H1 (cell line): ENCODE results near the gene C3orf18. TPM values are rescaled to one million over a fixed set of nuclear protein-coding genes. Genes with fewer than 3 reads are reported as not detected.

Experiments used
- CTCF ChIA-PET: fragments of 300-600 bp; sonication (Branson Sonifier 250); formaldehyde crosslinking; loops from one replicate; lab custom pipeline; 2021; ENCODE audit not compliant: partially characterized antibody; lab: Charles Lee
- POLR2A ChIA-PET: fragments of 300-600 bp; sonication (Branson Sonifier 250); formaldehyde crosslinking; loops from one replicate; lab custom pipeline; 2021; ENCODE audit warnings: inconsistent platforms; ENCODE audit not compliant: partially characterized antibody; lab: Charles Lee
- DNase-seq, 2 experiments: peaks; one replicate each; pipeline versions ENCODE4 v3.0.0 to v3.0.0-alpha.2; 2010 to 2022; ENCODE audit warnings: low spot score in 2 of 2, low read depth in 1 of 2, mixed read lengths in 1 of 2
- FAIRE-seq: peaks from 2 replicates; lab custom pipeline; 2011; peaks lifted over from hg19 to GRCh38; lab: Jason Lieb, UNC
- H2AFZ ChIP-seq: 2 replicates; pipeline ENCODE4 v1.8.1; 2012; ENCODE audit warnings: low read length, inconsistent platforms
- H2AK5ac ChIP-seq: 2 replicates; pipeline ENCODE4 v1.6.1; 2013; ENCODE audit warnings: low read depth, low read length
- H2BK120ac ChIP-seq: replicated peaks from 2 replicates; pipeline ENCODE3; 2013; ENCODE audit warnings: low read depth, low read length, inconsistent platforms
- H2BK12ac ChIP-seq: 2 replicates; pipeline ENCODE4 v1.6.1; 2013; ENCODE audit warnings: low read depth, low read length
- H2BK15ac ChIP-seq: 2 replicates; pipeline ENCODE4 v1.6.1; 2013; ENCODE audit warnings: low read length
- H2BK20ac ChIP-seq: 2 replicates; pipeline ENCODE4 v1.6.1; 2013; ENCODE audit warnings: low read length
- H2BK5ac ChIP-seq: 2 replicates; pipeline ENCODE4 v1.6.1; 2013; ENCODE audit warnings: low read depth, low read length
- H3K14ac ChIP-seq: 2 replicates; pipeline ENCODE4 v1.6.1; 2013; ENCODE audit warnings: inconsistent platforms; ENCODE audit not compliant: insufficient read length
- H3K18ac ChIP-seq: 2 replicates; pipeline ENCODE4 v1.6.1; 2013; ENCODE audit warnings: low read length; ENCODE audit errors: extremely low read depth
- H3K23ac ChIP-seq: 2 replicates; pipeline ENCODE4 v1.6.1; 2013; ENCODE audit warnings: inconsistent platforms; ENCODE audit not compliant: insufficient read length
- H3K23me2 ChIP-seq: 2 replicates; pipeline ENCODE4 v1.6.1; 2013; ENCODE audit warnings: low read depth, low read length
- H3K27ac ChIP-seq: 2 replicates; pipeline ENCODE4 v1.6.1; 2011; ENCODE audit warnings: low read depth, low read length, inconsistent platforms
- H3K27me3 ChIP-seq, 4 experiments: replicated peaks in 1 of 4; 1 replicate in 1 of 4; 2 replicates in 3 of 4; pipeline versions ENCODE4 v1.6.1 to v1.8.1; 2011 to 2013; ENCODE audit warnings: low read length in 3 of 4, mild to moderate bottlenecking in 3 of 4, inconsistent platforms in 2 of 4, mixed read lengths in 2 of 4, moderate library complexity in 1 of 4; ENCODE audit not compliant: control insufficient read depth in 3 of 4, insufficient read depth in 3 of 4; ENCODE audit errors: extremely low read depth in 1 of 4
- H3K36me3 ChIP-seq, 4 experiments: 2 replicates each; pipeline versions ENCODE4 v1.6.1 to v1.8.1; 2011 to 2013; ENCODE audit warnings: mild to moderate bottlenecking in 4 of 4, low read length in 3 of 4, moderate library complexity in 2 of 4, control low read depth in 1 of 4, inconsistent platforms in 1 of 4; ENCODE audit not compliant: insufficient read depth in 4 of 4, control insufficient read depth in 2 of 4
- H3K4ac ChIP-seq: replicated peaks from 2 replicates; pipeline ENCODE3; 2013; ENCODE audit warnings: low read length, low read depth, mixed read lengths, inconsistent platforms; ENCODE audit not compliant: insufficient read length
- H3K4me1 ChIP-seq, 4 experiments: replicated peaks in 1 of 4; 1 replicate in 1 of 4; 2 replicates in 3 of 4; pipeline versions ENCODE4 v1.6.1 to v1.8.1; 2011 to 2013; ENCODE audit warnings: low read length in 3 of 4, inconsistent platforms in 2 of 4, mixed read lengths in 1 of 4; ENCODE audit not compliant: insufficient read depth in 4 of 4, control insufficient read depth in 3 of 4
- H3K4me2 ChIP-seq, 2 experiments: 2 replicates each; pipeline versions ENCODE4 v1.6.1 to v1.8.1; 2011 to 2013; ENCODE audit warnings: low read depth in 2 of 2, low read length in 2 of 2, control low read depth in 1 of 2, inconsistent platforms in 1 of 2, mild to moderate bottlenecking in 1 of 2; ENCODE audit not compliant: insufficient read depth in 1 of 2
- H3K4me3 ChIP-seq, 4 experiments: fragments of 200-600, 300-600 bp in 1 of 4; sonication (generic), shearing (Covaris generic), sonication (Bioruptor Twin) in 1 of 4; 2 replicates each; pipeline versions ENCODE4 v1.5.1 to v1.8.1; 2011 to 2016; ENCODE audit warnings: low read length in 4 of 4, low read depth in 3 of 4, control low read depth in 2 of 4, inconsistent platforms in 2 of 4, mild to moderate bottlenecking in 2 of 4, mixed read lengths in 1 of 4, moderate library complexity in 1 of 4; ENCODE audit not compliant: insufficient read depth in 2 of 4; ENCODE audit errors: extremely low read depth in 1 of 4
- H3K56ac ChIP-seq: replicated peaks from 2 replicates; pipeline ENCODE3; 2013; ENCODE audit warnings: low read depth, mild to moderate bottlenecking, mixed read lengths, low read length, inconsistent platforms; ENCODE audit not compliant: insufficient read length
- H3K79me1 ChIP-seq: 2 replicates; pipeline ENCODE4 v1.6.1; 2013; ENCODE audit warnings: low read depth, low read length, control low read depth
- H3K79me2 ChIP-seq, 2 experiments: 2 replicates each; pipeline versions ENCODE4 v1.6.1 to v1.8.1; 2012 to 2013; ENCODE audit warnings: low read length in 2 of 2, mild to moderate bottlenecking in 2 of 2, inconsistent platforms in 1 of 2; ENCODE audit not compliant: insufficient read depth in 2 of 2, control insufficient read depth in 1 of 2
- H3K9ac ChIP-seq, 4 experiments: replicated peaks in 1 of 4; 1 replicate in 1 of 4; 2 replicates in 3 of 4; pipeline versions ENCODE4 v1.6.1 to v1.8.1; 2011 to 2013; ENCODE audit warnings: low read depth in 3 of 4, low read length in 3 of 4, control low read depth in 2 of 4, mild to moderate bottlenecking in 2 of 4, moderate library complexity in 2 of 4, inconsistent platforms in 1 of 4; ENCODE audit errors: extremely low read depth in 1 of 4
- H3K9me3 ChIP-seq, 2 experiments: 2 replicates each; pipeline versions ENCODE4 v1.6.1 to v1.8.1; 2012 to 2013; ENCODE audit warnings: mild to moderate bottlenecking in 2 of 2, moderate library complexity in 2 of 2, control low read depth in 1 of 2, inconsistent platforms in 1 of 2, low read depth in 1 of 2, low read length in 1 of 2, mixed read lengths in 1 of 2; ENCODE audit not compliant: insufficient read depth in 2 of 2
- H4K20me1 ChIP-seq, 2 experiments: replicated peaks in 1 of 2; 2 replicates each; pipeline versions ENCODE3 to v1.8.1; 2011 to 2013; ENCODE audit warnings: inconsistent platforms in 2 of 2, low read length in 2 of 2, mild to moderate bottlenecking in 1 of 2; ENCODE audit not compliant: insufficient read depth in 2 of 2, control insufficient read depth in 1 of 2
- H4K5ac ChIP-seq: 2 replicates; pipeline ENCODE4 v1.6.1; 2013; ENCODE audit warnings: low read length, low read depth, mixed read lengths, inconsistent platforms; ENCODE audit not compliant: insufficient read length
- H4K8ac ChIP-seq: 2 replicates; pipeline ENCODE4 v1.8.0; 2013; ENCODE audit warnings: mild to moderate bottlenecking, moderate library complexity, low read length, inconsistent platforms; ENCODE audit not compliant: insufficient read depth; ENCODE audit errors: extremely low read depth
- H4K91ac ChIP-seq: replicated peaks from 2 replicates; pipeline ENCODE3; 2013; ENCODE audit warnings: low read length, mixed read lengths, inconsistent platforms; ENCODE audit not compliant: insufficient read length
- ASH2L ChIP-seq: fragments of 200-600, 300-600 bp; sonication (generic); IDR thresholded peaks from one replicate; pipeline ENCODE4 v1.7.1; 2017; ENCODE audit warnings: low read length
- CEBPB ChIP-seq: IDR thresholded peaks from 2 replicates; pipeline ENCODE4 v1.6.1; 2012; ENCODE audit warnings: low read depth, low read length
- CTBP2 ChIP-seq: IDR thresholded peaks from 2 replicates; pipeline ENCODE4 v1.7.0; 2011; ENCODE audit warnings: borderline replicate concordance, mild to moderate bottlenecking, moderate library complexity, mixed read lengths, low read length; ENCODE audit not compliant: insufficient read depth, insufficient read length
- HDAC2 ChIP-seq, 2 experiments: fragments of 300-600 bp in 1 of 2; sonication (generic) in 1 of 2; IDR thresholded peaks; 2 replicates each; pipeline ENCODE4 v1.6.1; 2011 to 2012; ENCODE audit warnings: low read depth in 2 of 2, low read length in 2 of 2, mild to moderate bottlenecking in 2 of 2, moderate library complexity in 2 of 2, borderline replicate concordance in 1 of 2, inconsistent platforms in 1 of 2
- JUN ChIP-seq: IDR thresholded peaks from 2 replicates; pipeline ENCODE4 v1.6.1; 2011; ENCODE audit warnings: low read depth, mild to moderate bottlenecking, improper control_type of control experiment, low read length
- JUND ChIP-seq: IDR thresholded peaks from 2 replicates; pipeline ENCODE4 v1.6.1; 2011; ENCODE audit warnings: mild to moderate bottlenecking, improper control_type of control experiment, low read length
- NRF1 ChIP-seq: IDR thresholded peaks from 2 replicates; pipeline ENCODE4 v1.6.1; 2011; ENCODE audit warnings: mild to moderate bottlenecking, low read depth, low read length, improper control_type of control experiment
- RAD21 ChIP-seq, 2 experiments: IDR thresholded peaks in 1 of 2; conservative IDR thresholded peaks in 1 of 2; 2 replicates each; pipeline ENCODE4 v1.6.1; 2011; ENCODE audit warnings: low read depth in 2 of 2, low read length in 2 of 2, improper control_type of control experiment in 1 of 2, inconsistent platforms in 1 of 2, mild to moderate bottlenecking in 1 of 2, moderate library complexity in 1 of 2
- SAP30 ChIP-seq: fragments of 300-600 bp; sonication (generic); IDR thresholded peaks from 2 replicates; pipeline ENCODE4 v1.7.1; 2012; ENCODE audit warnings: low read length, moderate library complexity, mild to moderate bottlenecking, inconsistent platforms; ENCODE audit not compliant: insufficient read depth, insufficient replicate concordance
- USF2 ChIP-seq: IDR thresholded peaks from 2 replicates; pipeline ENCODE4 v1.6.1; 2011; ENCODE audit warnings: low read length, improper control_type of control experiment
- WGBS, 2 experiments: shearing (Covaris generic) in 1 of 2; methylation state at CpG; one replicate each; pipeline versions ENCODE4 v1.1.6 to v1.1.7; 2013 to 2015; ENCODE audit warnings: low lambda C conversion rate in 2 of 2, mixed read lengths in 2 of 2, inconsistent platforms in 1 of 2, low coverage in 1 of 2, missing lambda C conversion rate in 1 of 2; ENCODE audit not compliant: insufficient replicate concordance in 2 of 2, insufficient coverage in 1 of 2, insufficient read length in 1 of 2; ENCODE audit errors: extremely low coverage in 1 of 2, missing lambda C conversion rate in 1 of 2; 5-methylcytosine and 5-hydroxymethylcytosine counted together
- polyA plus RNA-seq, 7 experiments: library from polyadenylated mRNA; depleted of rRNA in 3 of 7; stranded (reverse) in 5 of 7; unstranded in 2 of 7; fragments of >200 nt in 5 of 7; fragments of 200-250 nt in 2 of 7; gene quantifications; 1 replicate in 5 of 7; 2 replicates in 1 of 7; 4 replicates in 1 of 7; pipeline versions ENCODE4 v1.2.1 to v1.2.3, GENCODE V29; 2011 to 2013; ENCODE audit warnings: missing spikeins in 2 of 7, mixed read lengths in 2 of 7
- total RNA-seq: library from RNA; stranded (reverse); fragmentation: NEBNext Ultra II Directional; extraction: Animal tissue kit (Norgen Biotek cat#: 25700); gene quantifications from 2 replicates; pipeline ENCODE4 v1.2.1, GENCODE V29; 2021

C3orf18 gene
- total and polyA plus RNA-seq, 2 of the 8 experiments (the other 6 are each of a cell fraction or from before 2014, with no cell fraction given): 7.5 to 15.0 TPM

- H3K4ac ChIP-seq: no peak overlapping the region
- no peak overlapping the region for H3K27ac ChIP-seq
- H4K91ac ChIP-seq: no peak overlapping the region
- H3K4me2 ChIP-seq: no peak overlapping the region
- no peak overlapping the region for H2BK5ac ChIP-seq
- H2BK20ac ChIP-seq: no peak overlapping the region
- no peaks in the 10 kb centered on the region for H3K9me3 ChIP-seq
- 58% methylated on average over 2 of the region's 2 CpGs; no CpG with 5 or more reads in 1 of the 2 experiments for WGBS, 2 experiments
- H3K27me3 ChIP-seq: no peaks in the 10 kb centered on the region
- H3K14ac ChIP-seq: no peak overlapping the region
- no peak overlapping the region for H3K9ac ChIP-seq
- ChIA-PET CTCF (interaction anchor here (1.0 to 11.1 kb wide), 4 partner anchors 15 to 795 kb away, joined by 3 to 233 read pairs (median 82); partner anchors contain the start of genes CISH, HEMK1 and MAPKAPK3), POLR2A (interaction anchor here (1.1 to 1.5 kb wide), 2 partner anchors 9 to 14 kb away, joined by 4 read pairs; no protein-coding TSS in a partner anchor)
- H2AFZ ChIP-seq: no peak overlapping the region
- no peak overlapping the region for H3K56ac ChIP-seq
- no peaks in the 10 kb centered on the region for H3K23me2 ChIP-seq
- H4K8ac ChIP-seq: no peak overlapping the region
- H2BK12ac ChIP-seq: no peak overlapping the region
- H2BK120ac ChIP-seq: no peak overlapping the region
- no peak overlapping the region for H2BK15ac ChIP-seq
- DNase-seq: no peak
- no peaks in the 10 kb centered on the region for H3K4me1 ChIP-seq
- H4K20me1 ChIP-seq: no peaks in the 10 kb centered on the region
- no peak overlapping the region for H4K5ac ChIP-seq
- no peaks in the 10 kb centered on the region for H3K79me1 ChIP-seq
- no peak overlapping the region for H2AK5ac ChIP-seq
- no peaks in the 10 kb centered on the region for H3K36me3 ChIP-seq
- no peaks in the 10 kb centered on the region for H3K79me2 ChIP-seq
- FAIRE-seq: no peak
- no peak overlapping the region for H3K4me3 ChIP-seq
- H3K23ac ChIP-seq: no peak overlapping the region
- TF ChIP-seq HDAC2 (IDR thresholded peaks at IDR 0.05; ENCODE audit: borderline replicate concordance in 1 of 2, low read depth in 2 of 2, low read length in 2 of 2) (no peak), JUND (no peak), CTBP2 (no peak), NRF1 (no peak), CEBPB (no peak), RAD21 (IDR thresholded peaks at IDR 0.05 in 1 of 2, conservative IDR thresholded peaks at IDR 0.05 in 1 of 2; ENCODE audit: low read depth in 2 of 2, low read length in 2 of 2) (no peak), ASH2L (no peak), USF2 (no peak), SAP30 (no peak), JUN (no peak)
- H3K18ac ChIP-seq: no peak overlapping the region
Observed at GRCh38 chr3:50594253-50594785, 26.8 kb upstream of the C3orf18 start.
